H9 (cell line): Measurements from ENCODE around the gene LAMC3. TPM values are rescaled to one million over a fixed set of nuclear protein-coding genes. Genes with fewer than 3 reads are reported as not detected.

Source experiments
- DNase-seq: peaks from one replicate; pipeline ENCODE4 v3.0.0-alpha.2; 2017
- H2AFZ ChIP-seq: one replicate; pipeline ENCODE4 v1.6.1; 2013; ENCODE audit warnings: mild to moderate bottlenecking, low read length, control low read depth, moderate library complexity
- H2AK5ac ChIP-seq: 2 replicates; pipeline ENCODE4 v1.6.1; 2013; ENCODE audit warnings: low read length, control low read depth, mixed read lengths; ENCODE audit not compliant: insufficient read length
- H2BK120ac ChIP-seq: one replicate; pipeline ENCODE4 v1.6.1; 2013; ENCODE audit warnings: low read depth, mild to moderate bottlenecking, low read length, control low read depth, inconsistent platforms; ENCODE audit not compliant: poor library complexity, severe bottlenecking
- H2BK12ac ChIP-seq: 2 replicates; pipeline ENCODE4 v1.6.1; 2013; ENCODE audit warnings: low read length, control low read depth, mixed read lengths, low read depth; ENCODE audit not compliant: insufficient read length
- H2BK15ac ChIP-seq: 2 replicates; pipeline ENCODE4 v1.6.1; 2013; ENCODE audit warnings: low read depth, low read length, control low read depth
- H2BK20ac ChIP-seq: one replicate; pipeline ENCODE4 v1.6.1; 2013; ENCODE audit warnings: low read depth, mild to moderate bottlenecking, low read length, control low read depth, inconsistent platforms; ENCODE audit not compliant: poor library complexity, severe bottlenecking
- H2BK5ac ChIP-seq: 2 replicates; pipeline ENCODE4 v1.6.1; 2013; ENCODE audit warnings: low read length, control low read depth, mixed read lengths; ENCODE audit not compliant: insufficient read length
- H3K14ac ChIP-seq: 2 replicates; pipeline ENCODE4 v1.6.1; 2013; ENCODE audit warnings: low read length, control low read depth; ENCODE audit not compliant: insufficient read depth
- H3K18ac ChIP-seq: 2 replicates; pipeline ENCODE4 v1.6.1; 2013; ENCODE audit warnings: low read depth, mild to moderate bottlenecking, mixed read lengths, low read length, control low read depth; ENCODE audit not compliant: insufficient read length
- H3K23ac ChIP-seq: 2 replicates; pipeline ENCODE4 v1.6.1; 2013; ENCODE audit warnings: low read length, control low read depth, mixed read lengths, low read depth; ENCODE audit not compliant: insufficient read length
- H3K23me2 ChIP-seq: 2 replicates; pipeline ENCODE4 v1.6.1; 2013; ENCODE audit warnings: low read depth, mild to moderate bottlenecking, mixed read lengths, low read length, control low read depth; ENCODE audit not compliant: insufficient read length, poor library complexity, severe bottlenecking
- H3K27ac ChIP-seq: 2 replicates; pipeline ENCODE4 v1.5.1; 2013; ENCODE audit warnings: low read length, control low read depth, mixed read lengths, low read depth; ENCODE audit not compliant: insufficient read length
- H3K27me3 ChIP-seq: 2 replicates; pipeline ENCODE4 v1.6.1; 2013; ENCODE audit warnings: low read length, control low read depth, inconsistent platforms; ENCODE audit not compliant: insufficient read depth
- H3K4ac ChIP-seq: 2 replicates; pipeline ENCODE4 v1.6.1; 2013; ENCODE audit warnings: low read depth, mild to moderate bottlenecking, control low read depth, inconsistent platforms, low read length, moderate library complexity
- H3K4me1 ChIP-seq: 2 replicates; pipeline ENCODE4 v1.6.1; 2013; ENCODE audit warnings: low read length, control low read depth, inconsistent platforms; ENCODE audit not compliant: insufficient read depth
- H3K4me2 ChIP-seq: 2 replicates; pipeline ENCODE4 v1.6.1; 2013; ENCODE audit warnings: low read length, control low read depth, mixed read lengths; ENCODE audit not compliant: insufficient read length, insufficient read depth
- H3K56ac ChIP-seq: 2 replicates; pipeline ENCODE4 v1.6.1; 2013; ENCODE audit warnings: low read depth, mild to moderate bottlenecking, mixed read lengths, low read length, control low read depth; ENCODE audit not compliant: insufficient read length
- H3K79me1 ChIP-seq: 2 replicates; pipeline ENCODE4 v1.6.1; 2013; ENCODE audit warnings: low read depth, mild to moderate bottlenecking, moderate library complexity, low read length, control low read depth, inconsistent platforms; ENCODE audit not compliant: insufficient read depth, poor library complexity, severe bottlenecking
- H3K79me2 ChIP-seq: 2 replicates; pipeline ENCODE4 v1.6.1; 2013; ENCODE audit warnings: low read length, control low read depth, inconsistent platforms; ENCODE audit not compliant: insufficient read depth
- H3K9ac ChIP-seq: 2 replicates; pipeline ENCODE4 v1.6.1; 2013; ENCODE audit warnings: low read length, control low read depth, mixed read lengths; ENCODE audit not compliant: insufficient read length; ENCODE audit errors: extremely low read depth
- H3K9me3 ChIP-seq: one replicate; pipeline ENCODE4 v1.6.1; 2013; ENCODE audit warnings: low read depth, low read length, inconsistent platforms; ENCODE audit not compliant: control insufficient read depth
- H3T11ph ChIP-seq: one replicate; pipeline ENCODE4 v1.6.1; 2013; ENCODE audit warnings: mild to moderate bottlenecking, low read length, control low read depth, inconsistent platforms
- H4K20me1 ChIP-seq: one replicate; pipeline ENCODE4 v1.6.1; 2013; ENCODE audit not compliant: control insufficient read depth, insufficient read length, insufficient read depth
- H4K5ac ChIP-seq: 2 replicates; pipeline ENCODE4 v1.6.1; 2013; ENCODE audit warnings: low read depth, mild to moderate bottlenecking, mixed read lengths, low read length, control low read depth; ENCODE audit not compliant: insufficient read length
- H4K8ac ChIP-seq: replicated peaks from 2 replicates; pipeline ENCODE4 v1.6.1; 2013; ENCODE audit warnings: low read length, control low read depth, mixed read lengths, low read depth; ENCODE audit not compliant: insufficient read length
- H4K91ac ChIP-seq: 2 replicates; pipeline ENCODE4 v1.6.1; 2013; ENCODE audit warnings: low read depth, mild to moderate bottlenecking, moderate library complexity, mixed read lengths, low read length, control low read depth; ENCODE audit not compliant: insufficient read length
- H3K27ac Mint-ChIP-seq, 3 experiments: 2 replicates in 2 of 3; 3 replicates in 1 of 3; pipeline ENCODE4 v1.8.0; 2020 to 2021; ENCODE audit warnings: mixed read lengths in 3 of 3, mild to moderate bottlenecking in 1 of 3, moderate library complexity in 1 of 3
- H3K27me3 Mint-ChIP-seq: 2 replicates; pipeline ENCODE4 v1.8.0; 2021; ENCODE audit warnings: low read depth, mild to moderate bottlenecking, moderate library complexity, mixed read lengths
- H3K36me3 Mint-ChIP-seq, 3 experiments: 2 replicates in 2 of 3; 3 replicates in 1 of 3; pipeline ENCODE4 v1.8.0; 2020 to 2021; ENCODE audit warnings: low read depth in 3 of 3, mixed read lengths in 3 of 3; ENCODE audit not compliant: insufficient read depth in 1 of 3
- H3K4me1 Mint-ChIP-seq, 2 experiments: 2 replicates each; pipeline ENCODE4 v1.8.0; 2020; ENCODE audit warnings: mixed read lengths in 2 of 2
- H3K4me3 Mint-ChIP-seq, 2 experiments: 2 replicates in 1 of 2; 3 replicates in 1 of 2; pipeline ENCODE4 v1.8.0; 2020 to 2021; ENCODE audit warnings: mild to moderate bottlenecking in 2 of 2, mixed read lengths in 2 of 2, moderate library complexity in 1 of 2
- H3K9me3 Mint-ChIP-seq, 2 experiments: 2 replicates in 1 of 2; 3 replicates in 1 of 2; pipeline ENCODE4 v1.8.0; 2020; ENCODE audit warnings: mild to moderate bottlenecking in 2 of 2, mixed read lengths in 2 of 2, moderate library complexity in 1 of 2
- WGBS: extraction: QIAGEN DNeasy Blood & Tissue Kit; methylation state at CpG from one replicate; pipeline ENCODE4 v1.1.7; 2013; ENCODE audit warnings: missing lambda C conversion rate, low lambda C conversion rate, mixed read lengths; ENCODE audit not compliant: insufficient read length; ENCODE audit errors: extremely low coverage; 5-methylcytosine and 5-hydroxymethylcytosine counted together
- total RNA-seq: library from RNA; stranded (reverse); gene quantifications from 2 replicates; pipeline ENCODE4 v1.2.1, GENCODE V29; 2021
- TF ChIP-seq, protein P1 (sequence below): fragments of 200-600 bp; sonication (generic); conservative IDR thresholded peaks from 3 replicates; pipeline ENCODE4 v1.8.0; 2021; ENCODE audit warnings: antibody characterized with exemption, mild to moderate bottlenecking

The LAMC3 gene
- total RNA-seq, 1 experiment from 2014 or later = 21.7 TPM

- Histone ChIP-seq H2BK20ac (no peak overlapping the region), H2BK12ac (no peak overlapping the region), H2BK120ac (no peak overlapping the region), H3K4me1 (no peaks in the 10 kb centered on the region), H3K9me3 (no peaks in the 10 kb centered on the region), H3K79me1 (no peaks in the 10 kb centered on the region), H3K27ac (no peak overlapping the region), H4K8ac (no peak overlapping the region), H2AK5ac (no peak overlapping the region), H3K14ac (no peak overlapping the region; the same call in 1 of the 2 replicates), H3K56ac (no peak overlapping the region), H3K23me2 (no peaks in the 10 kb centered on the region), H3K9ac (no peak overlapping the region), H3K4ac (no peak overlapping the region), H4K20me1 (no peaks in the 10 kb centered on the region), H3K23ac (no peak overlapping the region), H2BK15ac (no peak overlapping the region), H2AFZ (no peak overlapping the region), H2BK5ac (no peak overlapping the region), H3K27me3 (no peaks in the 10 kb centered on the region), H4K91ac (no peak overlapping the region), H3K79me2 (no peaks in the 10 kb centered on the region), H3K18ac (no peak overlapping the region), H3K4me2 (no peak overlapping the region), H4K5ac (no peak overlapping the region), H3T11ph (no peak overlapping the region)
- TF ChIP-seq, protein P1, sequence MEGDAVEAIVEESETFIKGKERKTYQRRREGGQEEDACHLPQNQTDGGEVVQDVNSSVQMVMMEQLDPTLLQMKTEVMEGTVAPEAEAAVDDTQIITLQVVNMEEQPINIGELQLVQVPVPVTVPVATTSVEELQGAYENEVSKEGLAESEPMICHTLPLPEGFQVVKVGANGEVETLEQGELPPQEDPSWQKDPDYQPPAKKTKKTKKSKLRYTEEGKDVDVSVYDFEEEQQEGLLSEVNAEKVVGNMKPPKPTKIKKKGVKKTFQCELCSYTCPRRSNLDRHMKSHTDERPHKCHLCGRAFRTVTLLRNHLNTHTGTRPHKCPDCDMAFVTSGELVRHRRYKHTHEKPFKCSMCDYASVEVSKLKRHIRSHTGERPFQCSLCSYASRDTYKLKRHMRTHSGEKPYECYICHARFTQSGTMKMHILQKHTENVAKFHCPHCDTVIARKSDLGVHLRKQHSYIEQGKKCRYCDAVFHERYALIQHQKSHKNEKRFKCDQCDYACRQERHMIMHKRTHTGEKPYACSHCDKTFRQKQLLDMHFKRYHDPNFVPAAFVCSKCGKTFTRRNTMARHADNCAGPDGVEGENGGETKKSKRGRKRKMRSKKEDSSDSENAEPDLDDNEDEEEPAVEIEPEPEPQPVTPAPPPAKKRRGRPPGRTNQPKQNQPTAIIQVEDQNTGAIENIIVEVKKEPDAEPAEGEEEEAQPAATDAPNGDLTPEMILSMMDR = no peak
- no peaks in the 10 kb centered on the region; a peak in 1 of 5 replicates for H3K9me3 Mint-ChIP-seq
- H3K4me3 Mint-ChIP-seq = no peak overlapping the region; a peak in 1 of 5 replicates
- peaks cover 0 to 16% of the 10 kb centered on the region in 2 experiments; a peak in 3 of 4 replicates for H3K4me1 Mint-ChIP-seq
- no peaks in the 10 kb centered on the region for H3K36me3 Mint-ChIP-seq
- peaks cover 17% of the 10 kb centered on the region for H3K27me3 Mint-ChIP-seq
- H3K27ac Mint-ChIP-seq = peak overlapping the region in 2 of 3 experiments; percentile 39 to 48; a peak in 1 of 7 replicates
- WGBS = no CpG with 5 or more reads among the region's 21 CpGs
- DNase-seq = peak; percentile 28
Observed at GRCh38 chr9:130973686-130974281, 35.2 kb upstream of the LAMC3 start.
